Stimulated activated CD4-positive, alpha-beta T cell treated with anti-CD3 and anti-CD28 coated beads, Interleukin-15, amount 100 ng/mL, for 24 hours (primary cell): ENCODE results near the gene XPOT.
A peak's percentile ranks its signal among the peaks of the same experiment; 100 is the strongest.

Experiments
- DNase-seq: peaks from one replicate; pipeline ENCODE4 v3.0.0-alpha.2; 2020

The XPOT gene

DNA sequence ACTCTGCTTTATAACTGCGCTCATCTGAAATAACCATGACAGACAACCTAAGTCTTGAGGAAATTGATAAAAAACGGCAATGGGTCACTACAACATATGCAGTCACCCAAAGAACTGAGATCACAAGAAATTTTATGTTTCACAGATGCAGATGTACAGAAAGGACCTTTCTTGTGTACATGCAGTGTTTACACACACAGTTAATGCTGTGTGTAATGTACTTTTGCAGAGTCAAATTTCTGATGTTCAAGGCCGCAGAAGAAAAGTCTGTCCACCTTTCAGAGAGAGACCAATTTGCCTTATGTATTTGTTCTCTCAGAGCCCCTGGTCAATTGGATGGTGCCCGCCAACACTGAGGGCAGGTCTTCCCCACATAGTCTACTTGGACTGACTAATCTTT is 24.8 kb downstream of the XPOT start:
- no peak for DNase-seq

DNA sequence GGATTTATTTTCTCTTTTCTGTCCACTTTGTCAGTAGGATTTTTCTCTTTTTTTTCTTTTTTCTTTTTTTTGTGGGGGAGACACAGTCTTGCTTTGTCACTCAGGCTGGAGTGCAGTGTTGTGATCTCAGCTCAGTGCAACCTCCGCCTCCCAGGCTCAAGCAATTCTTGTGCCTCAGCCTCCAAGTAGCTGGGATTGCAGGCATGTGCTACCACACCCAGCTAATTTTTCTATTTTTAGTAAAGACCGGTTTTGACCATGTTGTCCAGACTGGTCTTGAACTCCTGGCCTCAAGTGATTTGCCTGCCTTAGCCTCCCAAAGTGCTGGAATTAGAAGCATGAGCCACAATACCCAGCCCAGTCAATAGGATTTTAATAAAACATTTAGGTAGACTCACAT is 26.7 kb downstream of the XPOT start:
- DNase-seq, result no peak

DNA sequence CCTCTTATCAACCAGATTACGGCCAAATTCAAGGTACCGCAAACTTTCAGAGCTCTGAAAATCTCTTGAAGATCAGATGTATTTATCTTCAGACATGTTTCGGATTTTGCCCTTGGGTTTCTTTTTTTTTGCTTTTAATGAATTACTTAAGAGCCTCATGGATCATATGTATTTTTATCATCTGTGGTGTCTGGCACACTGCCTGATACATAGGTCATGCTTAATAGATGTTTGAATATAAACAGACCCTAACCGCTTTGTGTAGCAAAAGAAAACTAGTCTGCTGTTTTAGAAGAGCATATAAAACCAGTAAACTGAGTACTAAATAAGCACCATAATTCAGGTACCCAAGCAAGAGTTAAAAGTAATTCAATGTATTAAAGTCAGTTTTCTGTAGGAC is 27.6 kb downstream of the XPOT start:
- DNase-seq, result no peak

DNA sequence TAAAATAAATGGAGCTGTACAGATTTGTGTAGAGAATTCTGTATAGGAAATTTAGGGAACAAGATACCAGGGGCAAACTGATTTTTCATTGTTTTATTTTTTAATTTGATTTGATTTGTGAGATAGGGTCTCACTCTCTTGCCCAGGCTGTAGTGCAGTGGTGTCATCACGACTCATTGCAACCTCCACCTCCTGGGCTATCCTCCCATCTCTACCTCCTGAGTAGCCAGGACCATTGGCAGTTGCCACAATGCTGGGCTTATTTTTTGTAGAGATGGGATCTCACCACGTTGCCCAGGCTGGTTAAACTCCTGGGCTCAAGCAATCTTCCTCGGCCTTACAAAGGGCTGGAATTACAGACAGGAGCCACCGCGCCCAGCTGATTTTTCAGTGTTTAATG is 29.7 kb downstream of the XPOT start:
- DNase-seq, result no peak

GRCh38 chr12:64440100-64440499 is 35.9 kb downstream of the XPOT start:
- DNase-seq, result no peak

- no peak for DNase-seq
These were observed 41.3 kb downstream of the XPOT start for GRCh38 chr12:64445490-64445889.

- no peak for DNase-seq
These were observed 42.1 kb downstream of the XPOT start for GRCh38 chr12:64446295-64446694.

GRCh38 chr12:64450057-64450640 is 46.0 kb downstream of the XPOT start:
- no peak for DNase-seq

DNA sequence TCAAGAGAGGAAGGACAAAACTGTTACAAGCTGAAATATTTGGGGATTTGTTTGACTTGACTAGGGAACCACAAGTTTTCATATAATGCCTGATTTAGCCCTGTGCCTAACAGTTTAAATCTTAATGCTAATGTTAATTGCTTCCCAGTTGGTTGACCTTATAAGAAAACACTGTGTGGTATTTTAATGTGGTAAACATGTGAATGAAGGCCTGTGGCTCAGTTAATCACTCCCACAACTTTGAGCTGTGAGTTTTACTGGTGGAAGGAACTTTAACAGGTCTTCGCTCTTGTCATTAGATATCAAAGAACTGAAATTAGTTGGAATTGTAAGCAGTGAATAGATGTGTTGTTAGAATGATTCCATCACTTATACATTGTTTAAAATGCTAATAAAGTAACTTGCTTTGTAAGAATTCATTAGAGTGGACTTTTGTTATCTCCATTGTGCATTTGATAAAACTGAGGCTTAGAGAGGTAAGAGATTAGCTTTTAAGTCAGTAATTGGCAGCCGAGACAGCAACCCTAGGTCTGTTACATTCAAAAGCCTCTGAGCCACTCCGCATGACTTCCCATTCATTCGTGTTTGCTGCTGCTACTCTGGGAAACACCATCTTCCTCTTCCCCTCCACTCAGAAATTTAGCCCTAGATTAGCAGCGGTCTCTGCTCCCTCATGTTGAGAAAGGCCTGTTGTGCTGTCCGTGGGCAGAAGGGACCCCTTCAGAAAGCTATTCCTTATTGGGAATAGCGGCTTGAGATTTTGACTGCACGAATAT is 46.7 kb downstream of the XPOT start:
- DNase-seq, result no peak

- DNase-seq, result peak; percentile 78
These were observed 47.7 kb downstream of the XPOT start, which contains the start of gene TBK1 for GRCh38 chr12:64451687-64452558. TBK1 (plus strand) TSS chr12:64452120; CDS start chr12:64455871, 3,751 bp downstream.

DNA sequence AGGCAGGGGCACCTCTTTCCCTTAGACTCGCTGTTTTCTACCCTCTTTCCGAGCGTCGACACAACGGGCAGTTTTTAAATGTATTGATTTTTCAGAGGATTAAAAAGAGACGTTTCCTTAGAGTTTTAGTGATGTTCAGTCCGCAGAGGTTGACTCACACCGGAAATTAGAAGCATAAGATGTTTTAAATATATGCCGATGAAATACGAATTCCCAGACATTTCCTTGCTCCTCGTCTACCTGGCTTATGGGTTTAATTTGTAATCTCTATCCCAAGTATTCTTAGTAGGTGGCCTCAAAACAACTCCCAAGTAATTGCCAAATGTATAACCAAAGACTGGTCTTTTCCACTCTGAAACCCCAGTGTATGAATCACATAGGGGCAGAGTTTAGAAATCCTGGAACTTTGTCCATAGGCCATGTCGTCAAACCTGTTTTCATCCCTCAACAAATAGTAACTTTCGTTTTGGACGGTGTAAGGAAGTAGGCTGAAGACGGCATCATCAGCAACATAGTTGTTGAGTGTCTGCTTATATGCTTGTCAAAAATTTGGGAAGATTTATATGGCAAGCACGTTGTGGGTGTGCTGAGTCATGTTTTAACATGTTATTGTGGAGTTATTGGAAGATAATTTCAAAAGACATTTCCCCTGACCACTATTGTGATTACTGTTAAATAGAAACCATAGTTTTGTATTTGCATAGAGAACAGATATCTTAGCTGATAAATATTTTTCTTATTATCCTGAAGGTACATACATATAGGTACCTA is 48.6 kb downstream of the XPOT start:
- DNase-seq, result no peak

DNA sequence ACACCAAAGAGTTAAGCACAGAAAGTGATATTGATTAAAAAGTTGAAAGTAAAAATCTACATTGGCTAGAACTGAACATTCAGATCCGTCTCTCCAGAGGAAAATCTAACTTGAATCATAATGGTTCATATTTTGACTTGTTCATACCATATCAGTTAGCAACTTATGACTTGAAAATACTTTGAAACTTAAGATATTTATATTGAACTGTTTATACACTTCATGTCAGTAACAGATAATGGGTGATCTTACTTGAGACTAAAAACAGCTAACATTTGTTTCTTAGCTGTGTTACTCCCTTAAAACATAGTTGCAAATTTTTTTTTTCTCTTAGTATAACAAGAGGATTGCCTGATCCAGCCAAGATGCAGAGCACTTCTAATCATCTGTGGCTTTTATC is 51.3 kb downstream of the XPOT start:
- DNase-seq, result no peak

GRCh38 chr12:64456119-64456518 is 51.9 kb downstream of the XPOT start:
- DNase-seq, result no peak

GRCh38 chr12:64457032-64457431 is 52.8 kb downstream of the XPOT start:
- peak; percentile 55 for DNase-seq

DNA sequence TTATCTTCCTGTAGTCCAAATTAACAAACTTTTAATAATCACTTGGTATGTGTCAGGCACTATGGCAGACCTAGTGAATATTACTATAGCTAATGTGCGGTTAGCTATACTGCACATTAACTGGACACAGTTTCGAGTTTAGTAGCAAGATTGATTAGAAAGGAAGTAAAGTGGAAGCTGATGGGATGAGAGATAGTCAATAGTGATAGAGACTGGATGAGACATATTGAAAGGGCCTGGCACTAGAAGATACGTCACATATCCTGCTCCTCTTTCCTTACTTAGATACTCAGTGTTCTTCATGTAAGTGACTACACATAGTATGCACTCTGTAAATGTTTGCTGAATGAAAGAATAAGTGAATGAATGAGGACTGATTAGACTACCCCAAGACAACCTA is 53.3 kb downstream of the XPOT start:
- no peak for DNase-seq

DNA sequence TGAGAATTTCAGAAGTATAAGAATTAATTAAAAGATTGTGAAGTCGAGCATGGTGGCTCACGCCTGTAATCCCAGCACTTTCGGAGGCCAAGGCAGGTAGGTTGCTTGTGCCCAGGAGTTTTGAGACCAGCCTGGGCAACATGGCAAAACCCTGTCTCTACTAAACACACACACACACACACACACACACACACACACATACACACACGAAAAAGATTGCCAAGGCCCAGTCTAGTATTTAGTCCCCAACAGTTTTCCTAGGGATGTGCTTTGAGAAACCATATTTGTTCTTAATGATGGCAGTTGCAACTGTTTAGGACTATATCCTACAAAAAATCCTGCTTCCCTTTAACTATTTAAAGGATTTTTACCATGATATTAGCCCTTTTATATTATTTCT is 53.7 kb downstream of the XPOT start:
- DNase-seq, result no peak

- DNase-seq, result peak; percentile 7
These were observed 55.3 kb downstream of the XPOT start for GRCh38 chr12:64459394-64459891.

DNA sequence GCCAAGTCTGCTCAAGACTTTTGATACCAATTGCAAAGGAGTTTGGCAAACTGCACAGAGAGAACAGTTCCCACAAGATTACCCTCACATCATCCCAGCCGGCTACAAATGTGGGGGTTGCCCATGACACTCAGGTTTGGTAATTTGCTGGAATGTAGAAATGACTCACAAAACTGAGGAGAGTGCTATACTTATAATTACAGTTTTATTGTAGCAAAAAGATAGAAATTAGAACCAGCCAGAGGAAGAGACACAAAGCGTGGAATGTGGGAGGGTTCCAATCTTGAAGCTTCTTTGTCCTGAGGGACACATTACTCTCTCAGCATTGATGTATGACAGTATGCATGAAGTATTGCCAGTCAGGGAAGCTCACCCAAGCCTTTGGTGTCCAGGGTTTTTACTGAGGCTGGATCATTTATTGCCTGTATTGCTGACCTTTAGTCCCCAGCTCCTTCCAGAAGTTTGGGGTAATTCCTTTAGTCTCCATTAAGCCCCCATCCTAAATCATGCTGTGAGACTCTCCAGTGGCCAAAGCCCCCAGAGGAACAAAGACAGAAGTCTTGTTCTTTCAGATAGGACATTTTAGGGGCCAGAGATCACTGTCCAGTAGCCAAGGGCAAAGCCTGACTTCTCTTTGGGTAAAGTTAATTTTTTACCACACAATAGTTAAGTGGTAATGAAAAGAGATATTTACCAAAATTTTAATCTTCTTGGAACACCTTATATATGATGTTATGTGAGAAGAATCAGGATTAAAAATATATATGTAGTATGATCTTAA is 57.6 kb downstream of the XPOT start:
- DNase-seq, result no peak

- DNase-seq, result no peak
These were observed 62.0 kb downstream of the XPOT start for GRCh38 chr12:64466178-64466577.

GRCh38 chr12:64468966-64469365 is 64.8 kb downstream of the XPOT start:
- DNase-seq, result no peak

GRCh38 chr12:64469455-64470142 is 65.4 kb downstream of the XPOT start:
- no peak for DNase-seq
